ENCODE measurements around the gene PAF1. TPM values are rescaled to one million over a fixed set of nuclear protein-coding genes. Genes with fewer than 3 reads are reported as not detected.

Gene PAF1
- total and polyA plus RNA-seq, 2 of the 13 experiments (the other 11 are each of a cell fraction or from before 2014, with no cell fraction given), result 30.2 to 31.1 TPM

- TF ChIP-seq ZNF142 (CRISPR knock-in tag; IDR thresholded peaks at IDR 0.05) (no peak), MEIS1 (CRISPR knock-in tag; IDR thresholded peaks at IDR 0.05; ENCODE audit: borderline replicate concordance) (no peak; the same call in 1 of the 2 replicates), NFAT5 (CRISPR knock-in tag; IDR thresholded peaks at IDR 0.05) (no peak), KDM1A (CRISPR knock-in tag; IDR thresholded peaks at IDR 0.05) (no peak), CENPT (CRISPR knock-in tag; IDR thresholded peaks at IDR 0.05; ENCODE audit: low read depth) (no peak), ARNT2 (CRISPR knock-in tag; IDR thresholded peaks at IDR 0.05; ENCODE audit: low read depth) (0 out of 2 replicates have a peak, but pooled peaks have one; percentile 77), ZBED4 (CRISPR knock-in tag; IDR thresholded peaks at IDR 0.05; ENCODE audit: borderline replicate concordance) (no peak), SRY (CRISPR knock-in tag; IDR thresholded peaks at IDR 0.05) (no peak), ZNF629 (CRISPR knock-in tag; conservative IDR thresholded peaks at IDR 0.05) (no peak), RFX5 (IDR thresholded peaks at IDR 0.05; ENCODE audit: low read depth, low read length) (no peak), NFKB2 (CRISPR knock-in tag; IDR thresholded peaks at IDR 0.05; ENCODE audit: borderline replicate concordance) (no peak), TCF7 (IDR thresholded peaks at IDR 0.05; ENCODE audit: low read depth) (no peak), BRD4 (CRISPR knock-in tag; IDR thresholded peaks at IDR 0.05) (no peak), RFX3 (CRISPR knock-in tag; IDR thresholded peaks at IDR 0.05) (no peak)
Observed at GRCh38 chr19:39409208-39410016, 18.5 kb upstream of the PAF1 start (continued).

All from HepG2 (cell line).